Activated naive CD4-positive, alpha-beta T cell treated with anti-CD3 and anti-CD28 coated beads for 36 hours (primary cell): ENCODE data around the gene MPZL1. TPM values are rescaled to one million over a fixed set of nuclear protein-coding genes. Genes with fewer than 3 reads are reported as not detected.

Experiments used
- CTCF ChIA-PET: fragments of 350-600 bp; sonication (Branson Sonifier 250); formaldehyde crosslinking; loops from one replicate; lab custom pipeline; 2021; ENCODE audit warnings: antibody characterized with exemption; lab: Charles Lee
- DNase-seq: peaks from one replicate; pipeline ENCODE4 v3.0.0-alpha.2; 2020
- H3K27ac Mint-ChIP-seq: one replicate; pipeline ENCODE4 v1.8.0; 2021; ENCODE audit warnings: mild to moderate bottlenecking, mixed read lengths
- H3K27me3 Mint-ChIP-seq: one replicate; pipeline ENCODE4 v1.8.0; 2021; ENCODE audit warnings: low read depth, mixed read lengths
- H3K36me3 Mint-ChIP-seq: one replicate; pipeline ENCODE4 v1.8.0; 2021; ENCODE audit warnings: low read depth, mixed read lengths
- H3K4me1 Mint-ChIP-seq: one replicate; pipeline ENCODE4 v1.8.0; 2021; ENCODE audit warnings: low read depth, mixed read lengths
- H3K4me3 Mint-ChIP-seq: one replicate; pipeline ENCODE4 v1.8.0; 2021; ENCODE audit warnings: mild to moderate bottlenecking, moderate library complexity, mixed read lengths
- H3K9me3 Mint-ChIP-seq: one replicate; pipeline ENCODE4 v1.8.0; 2021; ENCODE audit warnings: mixed read lengths
- intact Hi-C: fragments of 100-400 bp; cut with micrococcal nuclease; formaldehyde crosslinking; loops from one replicate; pipeline ENCODE4 v1.15.1; 2023
- total RNA-seq, 2 experiments: library from RNA; stranded (reverse); gene quantifications; one replicate each; pipeline ENCODE4 v1.2.3, GENCODE V29; 2021

Gene MPZL1
- total RNA-seq, 2 experiments from 2014 or later, result 24.2 to 28.1 TPM

DNA sequence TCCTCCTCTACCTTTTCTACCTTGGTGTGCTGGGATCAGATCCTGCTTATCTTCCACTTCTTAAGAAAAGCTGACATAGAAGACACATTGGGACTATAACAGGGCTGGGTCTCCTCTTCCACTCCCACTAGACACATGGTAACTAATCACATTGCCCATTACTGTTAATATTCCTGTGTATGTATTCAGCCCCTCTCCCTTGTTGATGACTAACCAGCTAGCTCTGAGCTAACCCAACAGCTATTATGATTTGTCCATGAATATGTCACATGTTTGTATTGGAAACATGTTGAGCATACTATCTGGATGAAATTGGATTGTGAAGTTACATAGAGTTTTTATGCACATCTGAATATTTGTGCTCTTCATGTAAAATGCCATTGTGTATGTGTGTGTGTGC, 52.9 kb downstream of the MPZL1 start:
- no peak for DNase-seq
- CTCF ChIA-PET, result interaction anchor here (2.3 kb wide), 1 partner anchor 12 kb away, joined by 10 read pairs; no protein-coding TSS in a partner anchor
- Mint-ChIP-seq H3K27me3 (no peaks in the 10 kb centered on the region), H3K27ac (no peak overlapping the region), H3K4me1 (peaks cover 32% of the 10 kb centered on the region), H3K4me3 (no peak overlapping the region), H3K9me3 (no peaks in the 10 kb centered on the region), H3K36me3 (peaks cover 33% of the 10 kb centered on the region)
- intact Hi-C loops, result no loop called here

DNA sequence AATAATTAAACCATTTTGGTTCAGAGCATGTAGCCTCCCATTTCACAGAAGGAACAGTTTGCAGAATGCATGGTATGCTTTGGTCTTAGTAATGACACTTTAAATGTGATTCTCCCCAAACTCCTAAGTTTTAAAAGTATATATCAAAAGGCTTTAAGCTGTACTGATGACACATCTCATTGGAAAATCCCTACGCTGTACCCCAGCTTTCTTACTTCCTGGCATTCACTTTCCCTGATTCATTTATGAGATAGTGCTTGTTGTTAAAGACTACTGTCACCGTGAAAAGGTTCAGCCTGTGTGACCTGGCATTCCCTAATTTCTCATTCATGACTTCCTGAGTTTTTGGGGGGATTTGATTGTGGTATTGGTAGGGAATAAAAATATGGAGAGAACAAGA, 53.4 kb downstream of the MPZL1 start:
- CTCF ChIA-PET, result interaction anchor here (2.3 kb wide), 1 partner anchor 13 kb away, joined by 10 read pairs; no protein-coding TSS in a partner anchor
- no peaks in the 10 kb centered on the region for H3K9me3 Mint-ChIP-seq
- intact Hi-C loops, result no loop called here
- H3K27ac Mint-ChIP-seq, result peak overlapping the region; percentile 74
- peak; percentile 27 for DNase-seq
- H3K27me3 Mint-ChIP-seq, result no peaks in the 10 kb centered on the region
- no peak overlapping the region for H3K4me3 Mint-ChIP-seq
- H3K36me3 Mint-ChIP-seq, result peaks cover 32% of the 10 kb centered on the region
- peaks cover 32% of the 10 kb centered on the region for H3K4me1 Mint-ChIP-seq

DNA sequence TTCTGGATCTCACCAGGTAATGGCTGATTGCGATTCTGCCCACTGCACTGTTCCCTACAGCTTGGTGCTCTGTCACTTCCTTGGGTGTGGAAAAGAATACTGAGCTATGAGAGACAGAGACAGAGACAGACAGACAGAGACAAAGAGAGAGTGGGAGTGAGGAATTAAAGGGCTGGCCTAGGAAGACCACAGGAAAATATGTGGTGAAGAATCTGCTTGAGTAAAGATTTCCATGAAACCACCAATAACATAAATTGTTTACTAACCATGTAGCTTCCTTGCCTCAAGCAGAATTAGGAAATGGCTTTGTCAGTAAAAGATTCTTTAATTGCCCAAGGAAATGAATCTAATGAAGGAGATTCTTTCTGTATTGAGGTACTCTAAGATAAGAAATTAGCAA, 54.4 kb downstream of the MPZL1 start:
- H3K27me3 Mint-ChIP-seq, result no peaks in the 10 kb centered on the region
- H3K27ac Mint-ChIP-seq, result no peak overlapping the region
- DNase-seq, result no peak
- peaks cover 32% of the 10 kb centered on the region for H3K4me1 Mint-ChIP-seq
- H3K36me3 Mint-ChIP-seq, result peaks cover 29% of the 10 kb centered on the region
- H3K4me3 Mint-ChIP-seq, result no peak overlapping the region
- CTCF ChIA-PET, result interaction anchor here (0.9 kb wide), 1 partner anchor 14 kb away, joined by 3 read pairs; no protein-coding TSS in a partner anchor
- peaks cover 2% of the 10 kb centered on the region for H3K9me3 Mint-ChIP-seq
- intact Hi-C loops, result no loop called here

DNA sequence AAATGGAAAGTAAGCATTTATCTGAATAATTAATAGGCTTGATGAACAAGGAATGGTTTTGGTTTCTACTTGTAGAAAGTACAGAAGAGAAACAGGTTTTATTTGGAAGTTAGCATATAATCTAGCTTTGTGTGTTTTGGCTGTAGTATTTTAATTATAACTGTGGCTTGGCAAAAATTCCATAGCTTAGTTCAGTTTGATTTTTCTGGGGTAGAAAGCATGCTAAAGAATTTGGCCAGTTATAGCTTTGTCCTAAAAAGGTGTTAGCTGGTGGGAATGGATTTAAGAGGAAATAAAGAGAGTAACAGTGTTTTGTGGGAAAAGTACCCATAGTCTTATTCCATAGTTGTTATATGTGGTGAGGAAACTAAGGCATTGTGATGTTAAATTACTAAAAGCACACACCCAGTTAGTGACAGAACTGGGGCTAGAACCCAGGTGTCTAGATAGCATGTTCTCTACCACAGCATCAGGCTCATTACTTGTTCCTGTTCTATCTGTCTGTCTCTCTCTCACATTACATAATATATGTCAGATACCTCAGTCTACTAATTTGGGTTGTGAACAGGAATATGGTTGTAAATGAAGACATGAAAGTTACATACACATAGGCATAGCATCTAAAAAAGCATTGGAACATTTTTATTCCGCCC, 55.0 kb downstream of the MPZL1 start:
- DNase-seq, result no peak
- intact Hi-C loops, result loop anchor here (1.0 kb wide), 2 partner anchors 14 to 27 kb away; no protein-coding TSS in a partner anchor
- no peaks in the 10 kb centered on the region for H3K27me3 Mint-ChIP-seq
- peaks cover 2% of the 10 kb centered on the region for H3K9me3 Mint-ChIP-seq
- peak overlapping the region; percentile 81 for H3K27ac Mint-ChIP-seq
- peaks cover 26% of the 10 kb centered on the region for H3K36me3 Mint-ChIP-seq
- H3K4me1 Mint-ChIP-seq, result peaks cover 32% of the 10 kb centered on the region
- peak overlapping the region; percentile 1 for H3K4me3 Mint-ChIP-seq
- CTCF ChIA-PET, result interaction anchor here (0.9 kb wide), 1 partner anchor 14 kb away, joined by 3 read pairs; no protein-coding TSS in a partner anchor

DNA sequence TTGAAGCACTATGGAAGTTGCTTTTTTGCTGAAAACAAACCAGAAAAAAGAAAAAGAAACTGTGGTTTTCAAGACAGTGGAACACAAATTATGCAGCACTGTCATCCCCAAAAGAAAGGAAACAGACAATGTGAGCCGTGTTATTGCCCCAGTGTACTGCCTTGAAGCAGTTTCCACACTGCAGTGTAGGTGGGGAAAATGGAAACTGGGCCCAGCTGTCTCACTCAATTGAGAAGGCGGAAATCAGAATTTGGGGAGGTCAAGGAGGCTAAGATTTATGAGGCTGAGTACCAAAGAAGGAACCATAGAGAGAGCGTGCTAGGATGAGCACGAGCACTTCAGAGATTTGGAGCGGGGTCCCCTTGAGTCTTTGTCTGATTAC, 55.5 kb downstream of the MPZL1 start:
- CTCF ChIA-PET, result no interaction called here
- Mint-ChIP-seq H3K4me1 (peaks cover 32% of the 10 kb centered on the region), H3K36me3 (peaks cover 24% of the 10 kb centered on the region), H3K4me3 (no peak overlapping the region), H3K27me3 (no peaks in the 10 kb centered on the region), H3K27ac (peak overlapping the region; percentile 81), H3K9me3 (peaks cover 2% of the 10 kb centered on the region)
- intact Hi-C loops, result loop anchor here (1.0 kb wide), 2 partner anchors 15 to 26 kb away; no protein-coding TSS in a partner anchor
- peak; percentile 50 for DNase-seq

DNA sequence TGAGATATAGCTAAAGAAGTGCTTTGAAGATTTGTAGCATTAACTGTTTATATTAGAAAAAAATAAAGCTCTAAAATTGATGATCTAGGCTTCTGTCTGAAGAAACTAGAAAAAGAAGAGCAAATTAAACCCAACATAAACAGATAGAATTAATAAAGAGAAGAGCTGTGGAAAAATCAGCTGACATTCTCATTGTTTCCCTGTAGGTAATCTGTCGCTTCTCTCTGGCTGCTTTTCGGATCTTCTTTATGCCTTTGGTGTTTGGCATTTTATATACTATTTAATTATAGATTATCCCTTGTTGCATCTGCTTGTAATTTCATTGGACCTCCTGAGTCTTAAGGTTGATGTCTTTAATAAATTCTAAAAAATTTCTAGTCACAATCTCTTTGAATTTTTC, 59.8 kb downstream of the MPZL1 start:
- Mint-ChIP-seq H3K9me3 (peaks cover 2% of the 10 kb centered on the region), H3K4me1 (peaks cover 13% of the 10 kb centered on the region), H3K4me3 (no peak overlapping the region), H3K36me3 (peaks cover 18% of the 10 kb centered on the region), H3K27me3 (no peaks in the 10 kb centered on the region), H3K27ac (no peak overlapping the region)
- intact Hi-C loops, result no loop called here
- no peak for DNase-seq
- CTCF ChIA-PET, result interaction anchor here (1.6 kb wide), 1 partner anchor 9 kb away, joined by 4 read pairs; no protein-coding TSS in a partner anchor

DNA sequence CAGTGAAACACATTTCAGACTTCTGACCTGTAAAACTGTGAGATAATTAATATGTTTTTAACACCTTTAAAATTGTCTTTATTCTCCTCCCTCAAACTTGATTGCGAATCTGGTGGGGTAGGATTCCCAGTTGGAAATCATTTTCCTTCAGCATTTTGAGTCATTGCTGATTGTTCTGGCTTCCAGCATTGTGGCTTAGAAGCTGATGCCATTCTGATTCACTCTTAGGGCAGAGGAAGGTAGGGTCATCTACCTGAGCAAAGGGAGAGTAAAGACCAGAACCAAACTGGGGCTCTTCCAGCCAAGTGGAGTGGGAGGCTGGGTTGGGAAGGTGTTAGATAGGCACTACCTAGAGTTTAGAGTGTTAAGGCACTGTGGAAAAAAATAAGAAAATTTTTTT, 61.2 kb downstream of the MPZL1 start:
- intact Hi-C loops, result no loop called here
- Mint-ChIP-seq H3K27ac (no peak overlapping the region), H3K36me3 (peaks cover 14% of the 10 kb centered on the region), H3K27me3 (no peaks in the 10 kb centered on the region), H3K4me3 (no peak overlapping the region), H3K9me3 (peaks cover 2% of the 10 kb centered on the region), H3K4me1 (peaks cover 3% of the 10 kb centered on the region)
- DNase-seq, result no peak
- CTCF ChIA-PET, result no interaction called here

DNA sequence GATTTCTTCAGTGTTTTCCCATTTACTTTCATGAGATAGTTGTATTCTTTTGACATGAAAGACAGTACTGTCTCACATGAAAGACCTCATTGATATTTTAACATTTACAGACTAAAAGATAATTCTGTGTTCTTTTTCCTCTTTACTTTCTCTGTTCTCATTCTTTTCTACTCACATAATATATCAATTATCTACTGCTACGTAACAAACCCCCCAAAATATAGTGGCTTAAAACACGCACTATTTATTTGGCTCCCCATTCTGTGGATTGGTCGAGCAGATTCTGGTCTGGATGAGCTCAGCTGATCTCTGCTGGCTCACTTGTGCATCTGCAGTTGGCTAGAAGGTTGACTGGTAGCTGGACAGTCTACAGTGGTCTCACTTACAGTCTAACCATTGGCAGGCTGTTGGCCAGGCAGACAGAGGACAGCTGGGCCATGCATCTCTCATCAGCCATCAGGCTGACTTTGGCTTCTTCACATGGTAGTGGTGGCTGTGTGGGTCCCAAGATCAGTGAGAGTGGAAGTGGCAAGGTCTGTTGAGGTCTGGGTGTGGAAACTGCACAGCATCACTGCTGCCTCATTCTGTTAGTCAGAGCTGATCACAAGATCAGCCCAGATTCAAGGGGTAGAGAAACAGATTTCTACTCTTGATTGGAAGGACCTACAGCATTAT, 63.2 kb downstream of the MPZL1 start:
- Mint-ChIP-seq H3K36me3 (peaks cover 10% of the 10 kb centered on the region), H3K4me1 (peaks cover 5% of the 10 kb centered on the region), H3K4me3 (no peak overlapping the region), H3K27ac (no peak overlapping the region), H3K9me3 (peaks cover 2% of the 10 kb centered on the region), H3K27me3 (no peaks in the 10 kb centered on the region)
- DNase-seq, result no peak
- CTCF ChIA-PET, result interaction anchor here (0.5 to 1.2 kb wide), 2 partner anchors 9 to 360 kb away, joined by 3 read pairs; no protein-coding TSS in a partner anchor
- intact Hi-C loops, result no loop called here

DNA sequence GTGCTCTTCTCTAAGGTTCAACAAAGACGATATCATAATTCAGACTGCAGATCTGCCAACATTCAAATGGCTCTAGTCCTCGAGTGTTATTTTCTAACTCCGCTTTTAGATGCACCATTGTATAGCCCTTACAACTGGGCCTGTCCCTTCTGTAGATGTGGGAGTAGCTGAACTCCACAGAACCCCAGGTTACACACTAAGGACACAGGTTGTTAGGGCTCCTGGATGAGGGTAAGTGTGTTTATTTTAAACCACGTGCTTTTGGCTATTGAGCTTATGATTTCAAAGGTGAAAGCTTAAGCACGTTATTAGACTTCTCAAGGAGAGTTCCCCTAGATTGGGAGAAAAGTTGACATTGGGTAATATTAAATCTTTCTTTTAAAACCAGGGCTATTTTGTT, 64.7 kb downstream of the MPZL1 start:
- no peak for DNase-seq
- no peak overlapping the region for H3K4me3 Mint-ChIP-seq
- H3K9me3 Mint-ChIP-seq, result no peaks in the 10 kb centered on the region
- intact Hi-C loops, result no loop called here
- H3K4me1 Mint-ChIP-seq, result peaks cover 5% of the 10 kb centered on the region
- no peak overlapping the region for H3K27ac Mint-ChIP-seq
- CTCF ChIA-PET, result no interaction called here
- H3K27me3 Mint-ChIP-seq, result no peaks in the 10 kb centered on the region
- H3K36me3 Mint-ChIP-seq, result peaks cover 9% of the 10 kb centered on the region

DNA sequence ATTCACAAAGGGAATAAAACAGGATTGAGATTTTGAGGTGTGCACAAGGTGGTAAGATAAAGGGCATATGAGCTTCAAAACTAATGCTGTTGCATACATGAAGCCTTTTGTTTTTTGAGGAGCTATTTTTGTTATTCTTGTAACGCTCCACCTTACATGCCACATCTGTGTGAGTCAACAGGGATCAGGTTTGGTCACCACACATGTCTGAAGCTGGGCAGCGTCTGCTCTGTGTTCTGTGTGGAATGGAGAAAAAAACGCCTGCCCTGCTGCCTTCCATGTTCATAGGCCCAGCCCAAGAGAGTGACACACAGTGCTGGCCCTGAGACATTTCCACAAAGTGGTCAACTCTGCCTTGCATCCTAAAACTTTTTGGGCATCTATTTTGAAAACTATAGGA, 67.7 kb downstream of the MPZL1 start:
- H3K27ac Mint-ChIP-seq, result no peak overlapping the region
- H3K36me3 Mint-ChIP-seq, result peaks cover 12% of the 10 kb centered on the region
- DNase-seq, result no peak
- H3K27me3 Mint-ChIP-seq, result no peaks in the 10 kb centered on the region
- CTCF ChIA-PET, result interaction anchor here (0.7 kb wide), 1 partner anchor 592 kb away, joined by 3 read pairs; no protein-coding TSS in a partner anchor
- H3K4me1 Mint-ChIP-seq, result peaks cover 12% of the 10 kb centered on the region
- intact Hi-C loops, result no loop called here
- H3K4me3 Mint-ChIP-seq, result no peak overlapping the region
- no peaks in the 10 kb centered on the region for H3K9me3 Mint-ChIP-seq

DNA sequence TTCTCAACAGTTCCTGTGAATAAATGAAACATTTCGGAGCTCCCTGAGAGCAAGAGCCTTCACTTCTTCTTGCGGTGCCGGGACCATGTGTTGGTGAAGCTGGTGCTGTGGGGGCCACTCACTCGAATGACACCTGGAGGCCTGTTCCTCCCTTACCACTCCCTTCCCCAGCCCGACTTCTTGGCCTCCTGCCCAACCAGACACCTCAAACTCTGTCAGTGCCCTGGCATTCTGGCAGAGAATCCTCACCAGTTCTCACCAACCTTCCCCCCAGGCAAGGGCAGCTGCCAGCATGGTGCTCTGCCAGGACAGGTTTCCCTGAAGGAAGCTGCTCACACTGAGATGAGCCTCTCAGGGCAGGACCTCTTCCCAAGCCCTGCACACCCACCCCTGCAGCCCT, 68.3 kb downstream of the MPZL1 start:
- intact Hi-C loops, result no loop called here
- no peaks in the 10 kb centered on the region for H3K9me3 Mint-ChIP-seq
- no peak overlapping the region for H3K4me3 Mint-ChIP-seq
- H3K27ac Mint-ChIP-seq, result no peak overlapping the region
- CTCF ChIA-PET, result interaction anchor here (0.7 to 1.8 kb wide), 3 partner anchors 9 to 592 kb away, joined by 3 to 4 read pairs (median 4); no protein-coding TSS in a partner anchor
- H3K4me1 Mint-ChIP-seq, result peaks cover 10% of the 10 kb centered on the region
- DNase-seq, result no peak
- no peaks in the 10 kb centered on the region for H3K27me3 Mint-ChIP-seq
- peaks cover 14% of the 10 kb centered on the region for H3K36me3 Mint-ChIP-seq

DNA sequence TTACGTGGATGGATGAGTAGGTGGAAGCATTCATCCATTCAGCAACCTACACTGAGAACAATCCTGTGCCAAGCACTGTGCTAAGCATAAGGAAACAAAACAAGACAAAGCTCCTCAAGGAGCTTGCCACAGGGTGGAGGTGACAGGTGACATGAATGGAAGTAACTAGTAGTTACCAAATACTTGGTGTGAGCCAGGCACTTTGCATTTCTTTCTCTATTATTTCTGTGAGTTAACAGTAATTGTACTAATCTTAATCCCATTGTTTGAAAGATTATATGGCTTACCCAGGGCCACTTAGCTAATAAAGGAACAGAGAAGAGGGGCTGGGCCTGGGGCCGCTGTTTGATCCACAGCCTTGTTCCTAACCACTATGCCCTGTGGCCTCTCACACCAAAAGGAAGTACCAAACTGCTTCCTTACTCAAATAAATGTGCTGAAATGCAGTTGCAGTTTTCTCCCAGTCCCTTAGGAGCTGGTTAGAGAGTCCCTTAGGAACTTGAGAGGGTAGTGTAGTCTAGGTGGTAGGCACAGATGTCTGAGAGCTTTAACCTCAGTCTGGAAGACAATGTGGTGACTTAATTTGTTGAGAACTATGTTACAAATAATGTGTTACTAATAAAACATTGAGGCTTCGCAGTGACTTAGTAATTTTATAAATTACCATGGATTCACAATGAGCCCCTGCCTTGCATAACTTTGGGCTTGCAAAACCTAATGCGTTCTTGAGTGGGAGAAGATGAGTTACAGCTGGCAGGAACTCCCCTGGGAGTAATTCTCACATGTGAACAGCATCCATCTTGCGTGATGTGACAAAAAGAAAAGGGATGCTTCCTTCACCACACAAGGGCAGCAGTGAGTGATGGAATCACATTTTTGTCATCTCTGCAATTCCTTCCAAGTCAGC, 69.8 kb downstream of the MPZL1 start:
- H3K9me3 Mint-ChIP-seq, result no peaks in the 10 kb centered on the region
- no peak for DNase-seq
- intact Hi-C loops, result no loop called here
- no peak overlapping the region for H3K4me3 Mint-ChIP-seq
- H3K36me3 Mint-ChIP-seq, result peaks cover 14% of the 10 kb centered on the region
- H3K27me3 Mint-ChIP-seq, result no peaks in the 10 kb centered on the region
- CTCF ChIA-PET, result interaction anchor here (1.1 to 1.8 kb wide), 2 partner anchors 9 to 11 kb away, joined by 3 to 4 read pairs; no protein-coding TSS in a partner anchor
- H3K27ac Mint-ChIP-seq, result no peak overlapping the region
- H3K4me1 Mint-ChIP-seq, result peaks cover 9% of the 10 kb centered on the region
